ENCODE data around the gene C2orf92.

Gene C2orf92

GRCh38 chr2:97734061-97735051 is 64.8 kb downstream of the C2orf92 start:
- no peak for TF ChIP-seq CTCF (conservative IDR thresholded peaks at IDR 0.05; ENCODE audit: low read length)
- DNase-seq (ENCODE audit: low read depth): no peak
- no peak overlapping the region for H3K4me3 ChIP-seq (ENCODE audit: low read length)

GRCh38 chr2:97735161-97735561 is 65.6 kb downstream of the C2orf92 start:
- no peak overlapping the region for H3K4me3 ChIP-seq (ENCODE audit: low read length)
- DNase-seq (ENCODE audit: low read depth): no peak
- TF ChIP-seq CTCF (conservative IDR thresholded peaks at IDR 0.05; ENCODE audit: low read length): no peak

GRCh38 chr2:97736185-97736584 is 66.7 kb downstream of the C2orf92 start:
- H3K4me3 ChIP-seq (ENCODE audit: low read length): no peak overlapping the region
- DNase-seq (ENCODE audit: low read depth): no peak
- no peak for TF ChIP-seq CTCF (conservative IDR thresholded peaks at IDR 0.05; ENCODE audit: low read length)

GRCh38 chr2:97736608-97737330 is 67.3 kb downstream of the C2orf92 start:
- H3K4me3 ChIP-seq (ENCODE audit: low read length): no peak overlapping the region
- TF ChIP-seq CTCF (conservative IDR thresholded peaks at IDR 0.05; ENCODE audit: low read length): no peak
- no peak for DNase-seq (ENCODE audit: low read depth)

- no peak for DNase-seq (ENCODE audit: low read depth)
- no peak overlapping the region for H3K4me3 ChIP-seq (ENCODE audit: low read length)
- TF ChIP-seq CTCF (conservative IDR thresholded peaks at IDR 0.05; ENCODE audit: low read length): no peak
Observed at GRCh38 chr2:97737421-97738178, 68.1 kb downstream of the C2orf92 start.

GRCh38 chr2:97738179-97739019 is 68.9 kb downstream of the C2orf92 start:
- no peak for TF ChIP-seq CTCF (conservative IDR thresholded peaks at IDR 0.05; ENCODE audit: low read length)
- DNase-seq (ENCODE audit: low read depth): no peak
- no peak overlapping the region for H3K4me3 ChIP-seq (ENCODE audit: low read length)

Data from AG10803 (cell line).